HEK293 (cell line): ENCODE data around the gene GJC2.

Experiments
- ATF2 ChIP-seq: fragments of 450-650 bp; formaldehyde crosslinking; IDR thresholded peaks from 2 replicates; pipeline ENCODE4 v1.5.1; 2016; ENCODE audit warnings: missing biosample characterization, missing genetic modification characterization, low read depth
- GLIS2 ChIP-seq: fragments of 450-650 bp; formaldehyde crosslinking; IDR thresholded peaks from 2 replicates; pipeline ENCODE4 v1.5.1; 2016; ENCODE audit warnings: missing biosample characterization, missing genetic modification characterization
- KLF10 ChIP-seq: fragments of 450-650 bp; IDR thresholded peaks from 2 replicates; pipeline ENCODE4 v1.5.1; 2018; ENCODE audit warnings: missing biosample characterization, mild to moderate bottlenecking, missing genetic modification characterization
- SP2 ChIP-seq: fragments of 450-650 bp; formaldehyde crosslinking; IDR thresholded peaks from 2 replicates; pipeline ENCODE4 v1.5.1; 2016; ENCODE audit warnings: missing biosample characterization, missing genetic modification characterization
- YY2 ChIP-seq: fragments of 450-650 bp; formaldehyde crosslinking; IDR thresholded peaks from 2 replicates; pipeline ENCODE4 v1.5.1; 2016; ENCODE audit warnings: missing biosample characterization, missing genetic modification characterization
- ZBTB10 ChIP-seq: fragments of 450-650 bp; formaldehyde crosslinking; IDR thresholded peaks from 2 replicates; pipeline ENCODE4 v1.5.1; 2016; ENCODE audit warnings: missing biosample characterization, missing genetic modification characterization
- ZBTB26 ChIP-seq: fragments of 450-650 bp; formaldehyde crosslinking; optimal IDR thresholded peaks from 2 replicates; pipeline ENCODE3; 2016; ENCODE audit warnings: missing biosample characterization, mild to moderate bottlenecking, missing genetic modification characterization
- ZNF221 ChIP-seq: fragments of 450-650 bp; formaldehyde crosslinking; IDR thresholded peaks from 2 replicates; pipeline ENCODE4 v1.5.1; 2017; ENCODE audit warnings: missing biosample characterization, missing genetic modification characterization, borderline replicate concordance
- ZNF37A ChIP-seq: fragments of 450-650 bp; IDR thresholded peaks from 2 replicates; pipeline ENCODE4 v1.5.1; 2018; ENCODE audit warnings: missing biosample characterization, missing genetic modification characterization
- ZNF391 ChIP-seq: fragments of 450-650 bp; formaldehyde crosslinking; IDR thresholded peaks from 2 replicates; pipeline ENCODE4 v1.5.1; 2016; ENCODE audit warnings: low read depth, missing biosample characterization, missing genetic modification characterization, borderline replicate concordance
- ZNF394 ChIP-seq: fragments of 450-650 bp; formaldehyde crosslinking; IDR thresholded peaks from 2 replicates; pipeline ENCODE4 v1.5.1; 2016; ENCODE audit warnings: missing biosample characterization, missing genetic modification characterization, mild to moderate bottlenecking, moderate library complexity, borderline replicate concordance
- ZNF629 ChIP-seq: fragments of 450-650 bp; formaldehyde crosslinking; IDR thresholded peaks from 2 replicates; pipeline ENCODE4 v1.5.1; 2017; ENCODE audit warnings: missing biosample characterization, missing genetic modification characterization
- ZNF785 ChIP-seq: fragments of 450-650 bp; formaldehyde crosslinking; IDR thresholded peaks from 2 replicates; pipeline ENCODE4 v1.5.1; 2016; ENCODE audit warnings: missing biosample characterization, missing genetic modification characterization
- ZNF830 ChIP-seq: fragments of 450-650 bp; IDR thresholded peaks from 2 replicates; pipeline ENCODE4 v1.5.0; 2018; ENCODE audit warnings: missing biosample characterization, missing genetic modification characterization, low read depth, mild to moderate bottlenecking, moderate library complexity
- ZSCAN30 ChIP-seq: fragments of 450-650 bp; IDR thresholded peaks from 2 replicates; pipeline ENCODE4 v1.5.1; 2018; ENCODE audit warnings: missing biosample characterization, mild to moderate bottlenecking, missing genetic modification characterization, moderate library complexity
- TF ChIP-seq, protein P1 (sequence below): fragments of 450-650 bp; formaldehyde crosslinking; conservative IDR thresholded peaks from 2 replicates; pipeline ENCODE4 v1.5.1; 2016; ENCODE audit warnings: low read depth, missing biosample characterization, missing genetic modification characterization
- TF ChIP-seq, protein P2 (sequence below): fragments of 450-650 bp; IDR thresholded peaks from 2 replicates; pipeline ENCODE4 v1.5.1; 2018; ENCODE audit warnings: missing biosample characterization, mild to moderate bottlenecking, missing genetic modification characterization
- TF ChIP-seq, protein P3 (sequence below): fragments of 450-650 bp; formaldehyde crosslinking; IDR thresholded peaks from 2 replicates; pipeline ENCODE4 v1.5.1; 2017; ENCODE audit warnings: missing biosample characterization, mild to moderate bottlenecking, missing genetic modification characterization, moderate library complexity
- TF ChIP-seq, protein P4 (sequence below): fragments of 450-650 bp; formaldehyde crosslinking; IDR thresholded peaks from 2 replicates; pipeline ENCODE4 v1.5.1; 2017; ENCODE audit warnings: missing biosample characterization, missing genetic modification characterization
- TF ChIP-seq, protein P5 (sequence below): IDR thresholded peaks from 2 replicates; pipeline ENCODE4 v1.6.1; 2011; ENCODE audit warnings: mild to moderate bottlenecking, low read depth, low read length, borderline replicate concordance

GJC2 gene

DNA sequence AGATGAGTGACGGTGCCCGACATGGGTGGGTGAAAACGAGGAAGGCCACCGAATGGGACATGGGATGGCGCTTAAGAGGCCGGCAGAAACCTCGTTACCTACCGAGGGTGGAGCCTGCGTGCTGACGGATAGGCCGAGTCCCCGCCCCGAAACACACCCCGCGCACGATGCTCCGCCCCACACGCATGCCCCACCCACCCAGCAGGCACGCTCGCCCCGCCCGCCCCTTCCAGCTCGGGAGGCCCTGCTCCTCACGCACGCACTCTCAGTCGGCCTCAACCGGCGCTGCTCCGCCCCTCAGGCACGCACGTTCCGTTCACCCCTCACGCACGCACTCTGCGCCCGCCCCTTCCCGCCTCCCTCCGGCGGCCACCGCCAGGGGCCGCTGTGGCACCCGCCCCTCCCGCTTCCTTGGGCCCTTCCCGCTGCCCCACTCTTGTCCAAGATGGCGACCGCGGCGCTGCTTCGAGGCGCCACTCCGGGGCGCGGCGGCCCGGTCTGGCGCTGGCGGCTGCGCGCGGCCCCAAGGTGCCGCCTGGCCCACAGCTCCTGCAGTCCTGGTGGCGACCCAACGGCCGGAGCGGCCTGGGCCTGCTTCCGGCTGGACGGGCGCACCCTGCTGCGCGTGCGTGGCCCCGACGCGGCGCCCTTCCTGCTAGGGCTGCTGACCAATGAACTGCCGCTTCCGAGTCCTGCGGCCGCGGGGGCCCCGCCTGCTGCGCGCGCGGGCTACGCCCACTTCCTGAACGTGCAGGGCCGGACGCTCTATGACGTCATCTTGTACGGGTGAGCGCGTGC is 15.8 kb downstream of the GJC2 start, which contains the start of gene IBA57 (continued):
- TF ChIP-seq YY2 (tag by site-specific recombination) (peak; percentile 56; the same call in 1 of the 2 replicates), KLF10 (peak; percentile 97), ZNF221 (tag by site-specific recombination) (peak; percentile 64; the same call in 1 of the 2 replicates), ZSCAN30 (tag by site-specific recombination) (peak; percentile 99), ZNF37A (peak; percentile 78), GLIS2 (tag by site-specific recombination) (no peak), ZNF391 (tag by site-specific recombination) (peak; percentile 56; the same call in 1 of the 2 replicates), ZNF785 (0 out of 2 replicates have a peak, but pooled peaks have one; percentile 51), ATF2 (tag by site-specific recombination) (peak; percentile 100), ZBTB26 (tag by site-specific recombination) (peak; percentile 99), SP2 (tag by site-specific recombination) (peak; percentile 91), ZNF394 (tag by site-specific recombination) (peak; percentile 17; the same call in 1 of the 2 replicates), ZBTB10 (tag by site-specific recombination) (no peak), ZNF629 (peak; percentile 100), ZNF830 (tag by site-specific recombination) (no peak)
- TF ChIP-seq, protein P1, sequence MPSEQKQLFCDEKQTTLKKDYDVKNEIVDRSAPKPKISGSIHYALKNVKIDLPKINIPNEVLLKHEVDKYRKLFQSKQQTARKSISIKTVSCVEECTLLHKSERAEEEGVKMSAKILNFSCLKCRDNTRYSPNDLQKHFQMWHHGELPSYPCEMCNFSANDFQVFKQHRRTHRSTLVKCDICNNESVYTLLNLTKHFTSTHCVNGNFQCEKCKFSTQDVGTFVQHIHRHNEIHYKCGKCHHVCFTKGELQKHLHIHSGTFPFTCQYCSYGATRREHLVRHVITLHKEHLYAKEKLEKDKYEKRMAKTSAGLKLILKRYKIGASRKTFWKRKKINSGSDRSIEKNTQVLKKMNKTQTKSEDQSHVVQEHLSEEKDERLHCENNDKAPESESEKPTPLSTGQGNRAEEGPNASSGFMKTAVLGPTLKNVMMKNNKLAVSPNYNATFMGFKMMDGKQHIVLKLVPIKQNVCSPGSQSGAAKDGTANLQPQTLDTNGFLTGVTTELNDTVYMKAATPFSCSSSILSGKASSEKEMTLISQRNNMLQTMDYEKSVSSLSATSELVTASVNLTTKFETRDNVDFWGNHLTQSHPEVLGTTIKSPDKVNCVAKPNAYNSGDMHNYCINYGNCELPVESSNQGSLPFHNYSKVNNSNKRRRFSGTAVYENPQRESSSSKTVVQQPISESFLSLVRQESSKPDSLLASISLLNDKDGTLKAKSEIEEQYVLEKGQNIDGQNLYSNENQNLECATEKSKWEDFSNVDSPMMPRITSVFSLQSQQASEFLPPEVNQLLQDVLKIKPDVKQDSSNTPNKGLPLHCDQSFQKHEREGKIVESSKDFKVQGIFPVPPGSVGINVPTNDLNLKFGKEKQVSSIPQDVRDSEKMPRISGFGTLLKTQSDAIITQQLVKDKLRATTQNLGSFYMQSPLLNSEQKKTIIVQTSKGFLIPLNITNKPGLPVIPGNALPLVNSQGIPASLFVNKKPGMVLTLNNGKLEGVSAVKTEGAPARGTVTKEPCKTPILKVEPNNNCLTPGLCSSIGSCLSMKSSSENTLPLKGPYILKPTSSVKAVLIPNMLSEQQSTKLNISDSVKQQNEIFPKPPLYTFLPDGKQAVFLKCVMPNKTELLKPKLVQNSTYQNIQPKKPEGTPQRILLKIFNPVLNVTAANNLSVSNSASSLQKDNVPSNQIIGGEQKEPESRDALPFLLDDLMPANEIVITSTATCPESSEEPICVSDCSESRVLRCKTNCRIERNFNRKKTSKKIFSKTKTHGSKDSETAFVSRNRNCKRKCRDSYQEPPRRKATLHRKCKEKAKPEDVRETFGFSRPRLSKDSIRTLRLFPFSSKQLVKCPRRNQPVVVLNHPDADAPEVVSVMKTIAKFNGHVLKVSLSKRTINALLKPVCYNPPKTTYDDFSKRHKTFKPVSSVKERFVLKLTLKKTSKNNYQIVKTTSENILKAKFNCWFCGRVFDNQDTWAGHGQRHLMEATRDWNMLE (tag by site-specific recombination), result 0 out of 2 replicates have a peak, but pooled peaks have one; percentile 19
- TF ChIP-seq, protein P2, sequence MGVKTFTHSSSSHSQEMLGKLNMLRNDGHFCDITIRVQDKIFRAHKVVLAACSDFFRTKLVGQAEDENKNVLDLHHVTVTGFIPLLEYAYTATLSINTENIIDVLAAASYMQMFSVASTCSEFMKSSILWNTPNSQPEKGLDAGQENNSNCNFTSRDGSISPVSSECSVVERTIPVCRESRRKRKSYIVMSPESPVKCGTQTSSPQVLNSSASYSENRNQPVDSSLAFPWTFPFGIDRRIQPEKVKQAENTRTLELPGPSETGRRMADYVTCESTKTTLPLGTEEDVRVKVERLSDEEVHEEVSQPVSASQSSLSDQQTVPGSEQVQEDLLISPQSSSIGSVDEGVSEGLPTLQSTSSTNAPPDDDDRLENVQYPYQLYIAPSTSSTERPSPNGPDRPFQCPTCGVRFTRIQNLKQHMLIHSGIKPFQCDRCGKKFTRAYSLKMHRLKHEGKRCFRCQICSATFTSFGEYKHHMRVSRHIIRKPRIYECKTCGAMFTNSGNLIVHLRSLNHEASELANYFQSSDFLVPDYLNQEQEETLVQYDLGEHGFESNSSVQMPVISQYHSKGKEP (tag by site-specific recombination), result peak; percentile 83
- TF ChIP-seq, protein P3, sequence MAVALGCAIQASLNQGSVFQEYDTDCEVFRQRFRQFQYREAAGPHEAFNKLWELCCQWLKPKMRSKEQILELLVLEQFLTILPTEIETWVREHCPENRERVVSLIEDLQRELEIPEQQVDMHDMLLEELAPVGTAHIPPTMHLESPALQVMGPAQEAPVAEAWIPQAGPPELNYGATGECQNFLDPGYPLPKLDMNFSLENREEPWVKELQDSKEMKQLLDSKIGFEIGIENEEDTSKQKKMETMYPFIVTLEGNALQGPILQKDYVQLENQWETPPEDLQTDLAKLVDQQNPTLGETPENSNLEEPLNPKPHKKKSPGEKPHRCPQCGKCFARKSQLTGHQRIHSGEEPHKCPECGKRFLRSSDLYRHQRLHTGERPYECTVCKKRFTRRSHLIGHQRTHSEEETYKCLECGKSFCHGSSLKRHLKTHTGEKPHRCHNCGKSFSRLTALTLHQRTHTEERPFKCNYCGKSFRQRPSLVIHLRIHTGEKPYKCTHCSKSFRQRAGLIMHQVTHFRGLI (tag by site-specific recombination), result no peak; the same call in 1 of the 2 replicates
- TF ChIP-seq, protein P4, sequence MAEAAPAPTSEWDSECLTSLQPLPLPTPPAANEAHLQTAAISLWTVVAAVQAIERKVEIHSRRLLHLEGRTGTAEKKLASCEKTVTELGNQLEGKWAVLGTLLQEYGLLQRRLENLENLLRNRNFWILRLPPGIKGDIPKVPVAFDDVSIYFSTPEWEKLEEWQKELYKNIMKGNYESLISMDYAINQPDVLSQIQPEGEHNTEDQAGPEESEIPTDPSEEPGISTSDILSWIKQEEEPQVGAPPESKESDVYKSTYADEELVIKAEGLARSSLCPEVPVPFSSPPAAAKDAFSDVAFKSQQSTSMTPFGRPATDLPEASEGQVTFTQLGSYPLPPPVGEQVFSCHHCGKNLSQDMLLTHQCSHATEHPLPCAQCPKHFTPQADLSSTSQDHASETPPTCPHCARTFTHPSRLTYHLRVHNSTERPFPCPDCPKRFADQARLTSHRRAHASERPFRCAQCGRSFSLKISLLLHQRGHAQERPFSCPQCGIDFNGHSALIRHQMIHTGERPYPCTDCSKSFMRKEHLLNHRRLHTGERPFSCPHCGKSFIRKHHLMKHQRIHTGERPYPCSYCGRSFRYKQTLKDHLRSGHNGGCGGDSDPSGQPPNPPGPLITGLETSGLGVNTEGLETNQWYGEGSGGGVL, result peak; percentile 22; the same call in 1 of the 2 replicates
- TF ChIP-seq, protein P5, sequence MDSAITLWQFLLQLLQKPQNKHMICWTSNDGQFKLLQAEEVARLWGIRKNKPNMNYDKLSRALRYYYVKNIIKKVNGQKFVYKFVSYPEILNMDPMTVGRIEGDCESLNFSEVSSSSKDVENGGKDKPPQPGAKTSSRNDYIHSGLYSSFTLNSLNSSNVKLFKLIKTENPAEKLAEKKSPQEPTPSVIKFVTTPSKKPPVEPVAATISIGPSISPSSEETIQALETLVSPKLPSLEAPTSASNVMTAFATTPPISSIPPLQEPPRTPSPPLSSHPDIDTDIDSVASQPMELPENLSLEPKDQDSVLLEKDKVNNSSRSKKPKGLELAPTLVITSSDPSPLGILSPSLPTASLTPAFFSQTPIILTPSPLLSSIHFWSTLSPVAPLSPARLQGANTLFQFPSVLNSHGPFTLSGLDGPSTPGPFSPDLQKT, result peak; percentile 94; the same call in 1 of the 2 replicates
